HCT116 (cell line): ENCODE measurements around the gene CHRNB2.

Experiments
- EZH2 ChIP-seq: fragments of 200-600 bp; sonication (generic); IDR thresholded peaks from 2 replicates; pipeline ENCODE4 v1.6.1; 2017; ENCODE audit warnings: antibody characterized with exemption, mixed run types
- TF ChIP-seq, protein P1 (sequence below), 3 experiments: fragments of 200-600 bp in 1 of 3; sonication (generic) in 1 of 3; IDR thresholded peaks in 2 of 3; conservative IDR thresholded peaks in 1 of 3; 2 replicates each; pipeline ENCODE4 v1.5.1; 2012 to 2017; ENCODE audit warnings: low read depth in 2 of 3, low read length in 2 of 3, antibody characterized with exemption in 1 of 3, borderline replicate concordance in 1 of 3, control low read depth in 1 of 3, mild to moderate bottlenecking in 1 of 3, mixed read lengths in 1 of 3, mixed run types in 1 of 3, moderate library complexity in 1 of 3; ENCODE audit not compliant: insufficient read depth in 1 of 3

- TF ChIP-seq, protein P1, sequence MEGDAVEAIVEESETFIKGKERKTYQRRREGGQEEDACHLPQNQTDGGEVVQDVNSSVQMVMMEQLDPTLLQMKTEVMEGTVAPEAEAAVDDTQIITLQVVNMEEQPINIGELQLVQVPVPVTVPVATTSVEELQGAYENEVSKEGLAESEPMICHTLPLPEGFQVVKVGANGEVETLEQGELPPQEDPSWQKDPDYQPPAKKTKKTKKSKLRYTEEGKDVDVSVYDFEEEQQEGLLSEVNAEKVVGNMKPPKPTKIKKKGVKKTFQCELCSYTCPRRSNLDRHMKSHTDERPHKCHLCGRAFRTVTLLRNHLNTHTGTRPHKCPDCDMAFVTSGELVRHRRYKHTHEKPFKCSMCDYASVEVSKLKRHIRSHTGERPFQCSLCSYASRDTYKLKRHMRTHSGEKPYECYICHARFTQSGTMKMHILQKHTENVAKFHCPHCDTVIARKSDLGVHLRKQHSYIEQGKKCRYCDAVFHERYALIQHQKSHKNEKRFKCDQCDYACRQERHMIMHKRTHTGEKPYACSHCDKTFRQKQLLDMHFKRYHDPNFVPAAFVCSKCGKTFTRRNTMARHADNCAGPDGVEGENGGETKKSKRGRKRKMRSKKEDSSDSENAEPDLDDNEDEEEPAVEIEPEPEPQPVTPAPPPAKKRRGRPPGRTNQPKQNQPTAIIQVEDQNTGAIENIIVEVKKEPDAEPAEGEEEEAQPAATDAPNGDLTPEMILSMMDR (IDR thresholded peaks at IDR 0.05 in 2 of 3, conservative IDR thresholded peaks at IDR 0.05 in 1 of 3; ENCODE audit: borderline replicate concordance in 1 of 3, insufficient read depth in 1 of 3, low read depth in 2 of 3, low read length in 2 of 3) = no peak
- TF ChIP-seq EZH2 = no peak
Observed at GRCh38 chr1:154541231-154541630, 26.3 kb upstream of the CHRNB2 start.
